Activated T-helper 1 cell treated with Interleukin-2 at 50 U/mL for 16 hours (primary cell): ENCODE data around the gene CIRBP.
"Not testable (repeated sequence)": the region's sequence is repeated elsewhere in the genome, so short reads cannot be mapped to it uniquely, and the experiment has no call there.

Source experiments
- DNase-seq: peaks from one replicate; pipeline ENCODE4 v3.0.0-alpha.2; 2020; ENCODE audit warnings: low read depth

The CIRBP gene

GRCh38 chr19:1312767-1313694, 43.9 kb downstream of the CIRBP start:
- DNase-seq = no peak

DNA sequence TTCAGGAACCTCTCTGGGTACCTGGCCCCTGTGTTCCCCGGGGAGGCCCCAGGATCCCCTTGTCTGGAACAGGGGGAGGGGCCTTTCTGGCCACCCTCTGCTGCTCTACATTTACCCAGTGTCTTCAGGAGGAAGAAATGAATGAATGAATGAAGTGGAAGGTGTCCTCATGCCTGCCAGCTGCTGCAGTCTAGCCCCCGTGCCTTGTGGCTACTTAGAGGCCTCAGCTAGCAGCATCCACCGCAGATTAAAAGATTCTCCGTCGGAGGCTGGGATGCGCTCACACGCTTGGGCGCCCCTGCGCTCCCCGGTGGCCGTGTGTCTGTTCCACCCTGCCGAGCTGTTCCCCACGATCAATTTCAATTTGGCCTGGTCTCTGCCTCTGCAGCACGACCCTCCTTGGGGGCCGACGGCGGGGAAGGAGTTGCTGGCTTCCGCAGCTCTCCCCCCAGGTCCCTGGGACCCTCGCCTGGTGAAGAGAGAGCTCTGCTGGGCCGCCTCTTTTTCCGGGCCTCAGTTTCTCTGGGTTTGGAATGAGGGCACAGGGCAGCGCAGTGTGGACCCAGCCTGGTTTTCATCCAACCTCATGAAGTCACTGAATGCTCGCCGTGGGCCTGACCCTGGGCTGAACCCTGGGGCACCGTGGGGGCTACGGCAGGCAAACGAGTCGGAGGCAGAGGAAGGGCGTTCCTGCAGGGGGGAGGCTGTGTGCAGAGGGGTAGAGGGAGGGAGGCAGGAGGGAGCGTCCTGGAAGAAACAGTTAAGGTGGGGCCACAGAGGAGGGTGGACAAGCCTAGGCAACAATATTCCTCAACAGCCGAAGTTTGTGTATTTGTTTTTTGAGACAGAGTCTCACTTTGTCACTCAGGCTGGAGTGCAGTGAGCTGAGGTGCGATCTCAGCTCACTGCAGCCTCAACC, 44.8 kb downstream of the CIRBP start:
- DNase-seq = no peak

DNA sequence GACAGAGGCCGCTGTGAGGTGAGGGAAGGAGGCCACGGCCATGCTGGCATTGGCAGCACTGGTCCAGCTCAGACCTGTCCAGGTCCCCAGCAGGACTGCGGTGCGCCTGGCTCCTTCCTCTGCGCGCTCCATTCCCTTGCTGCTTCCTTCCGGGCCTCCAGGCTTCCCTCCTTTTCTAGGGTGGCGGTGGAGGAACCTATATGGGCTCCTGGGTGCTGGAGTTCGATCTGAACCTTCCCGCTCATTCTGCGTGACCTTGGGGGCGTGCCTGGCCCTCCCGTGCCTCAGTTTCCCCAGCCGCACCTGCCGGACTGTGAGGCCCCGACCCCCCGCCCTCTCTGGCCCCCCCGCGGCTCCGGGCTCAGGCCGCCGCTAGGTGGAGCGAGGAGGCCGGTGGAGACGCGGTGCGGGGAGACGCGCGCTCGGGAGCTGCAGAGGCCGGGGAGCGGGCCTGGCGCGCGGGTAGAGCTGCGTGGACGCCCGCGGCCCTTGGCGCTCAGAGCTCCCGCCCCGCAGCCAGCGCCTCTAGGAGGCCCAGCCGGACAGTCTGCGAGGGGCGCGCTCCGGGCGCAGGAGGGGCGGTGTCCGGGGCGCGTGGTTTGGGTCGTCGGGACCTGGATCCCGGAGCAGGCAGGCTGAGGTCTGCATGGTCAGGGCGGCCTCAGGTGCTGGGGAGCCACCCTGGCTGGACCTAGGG, 46.5 kb downstream of the CIRBP start:
- DNase-seq = peak; percentile 9

- DNase-seq = no peak
These were observed 47.3 kb downstream of the CIRBP start for GRCh38 chr19:1316466-1316865.

GRCh38 chr19:1317274-1318003, 48.3 kb downstream of the CIRBP start:
- no peak for DNase-seq

- no peak for DNase-seq
These were observed 49.7 kb downstream of the CIRBP start for GRCh38 chr19:1318678-1319471.

DNA sequence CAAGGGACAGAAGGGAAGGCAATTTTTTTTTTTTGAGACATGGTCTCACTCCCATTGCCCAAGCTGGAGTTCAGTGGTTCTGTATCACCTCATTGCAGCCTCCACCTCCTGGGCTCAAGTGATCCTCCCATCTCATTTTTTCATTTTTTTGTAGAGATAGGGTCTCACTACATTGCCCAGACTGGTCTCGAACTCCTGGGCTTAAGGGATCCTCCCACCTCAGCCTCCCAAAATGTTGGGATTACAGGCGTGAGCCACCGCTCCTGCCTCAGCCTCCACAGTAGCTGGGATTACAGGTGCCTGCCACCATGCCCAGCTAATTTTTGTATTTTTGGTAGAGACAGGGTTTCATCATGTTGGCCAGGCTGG, 51.1 kb downstream of the CIRBP start:
- DNase-seq = not testable (repeated sequence)

DNA sequence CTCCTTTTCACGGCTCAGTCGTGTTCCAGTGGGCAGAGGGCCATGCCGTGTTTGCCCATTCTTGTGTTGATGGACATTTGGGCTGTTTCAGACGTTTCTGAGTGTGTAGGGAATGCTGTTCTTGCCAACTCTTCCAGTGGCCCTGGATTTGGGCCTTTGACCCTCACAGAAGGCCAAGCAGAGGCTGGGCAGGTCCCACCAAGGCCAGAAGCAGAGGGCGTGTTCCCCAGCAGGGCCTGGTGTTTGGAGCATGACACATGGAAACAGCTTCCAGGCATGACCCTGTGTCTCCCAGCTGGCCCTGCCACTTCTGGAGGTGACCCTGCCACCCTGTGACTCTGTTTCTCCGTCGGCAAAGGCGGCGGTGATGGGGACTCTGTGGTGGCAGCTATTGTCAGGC, 52.4 kb downstream of the CIRBP start:
- no peak for DNase-seq

DNA sequence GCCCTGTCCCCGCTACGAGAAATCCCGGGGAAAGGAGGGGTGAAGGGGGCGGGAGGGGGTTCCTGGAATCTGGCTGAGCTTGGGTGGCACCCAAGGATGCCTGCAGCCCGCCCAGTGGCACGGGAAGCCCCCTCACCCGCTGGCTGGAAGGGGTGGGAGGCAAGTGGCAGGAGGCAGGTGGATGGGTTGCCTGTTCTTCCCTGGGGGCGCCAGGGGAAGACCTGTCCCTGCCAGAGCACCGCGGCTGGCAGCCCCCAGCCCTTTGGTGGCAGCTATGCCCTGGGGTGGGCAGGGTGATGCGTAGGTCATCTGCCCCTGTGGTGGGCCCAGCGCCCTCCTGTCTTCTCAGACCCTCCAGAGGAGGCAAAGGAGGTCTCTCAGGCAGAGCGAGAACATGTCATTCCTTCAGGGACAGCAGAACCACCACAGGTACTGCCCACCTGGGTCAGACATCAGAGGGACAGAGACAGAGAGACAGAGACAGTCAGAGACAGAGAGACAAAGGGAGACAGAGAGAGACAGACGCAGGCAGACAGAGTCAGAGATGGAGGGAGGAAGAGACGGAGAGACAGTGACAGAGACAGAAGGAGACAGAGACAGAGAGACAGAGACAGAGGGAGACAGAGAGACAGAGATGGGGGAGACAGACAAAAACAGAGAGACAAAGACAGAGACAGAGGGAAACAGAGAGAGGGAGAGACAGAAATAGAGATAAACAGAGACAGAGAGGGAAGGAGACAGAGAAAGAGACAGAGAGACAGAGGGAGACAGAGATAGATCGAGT, 53.3 kb downstream of the CIRBP start:
- DNase-seq = no peak

DNA sequence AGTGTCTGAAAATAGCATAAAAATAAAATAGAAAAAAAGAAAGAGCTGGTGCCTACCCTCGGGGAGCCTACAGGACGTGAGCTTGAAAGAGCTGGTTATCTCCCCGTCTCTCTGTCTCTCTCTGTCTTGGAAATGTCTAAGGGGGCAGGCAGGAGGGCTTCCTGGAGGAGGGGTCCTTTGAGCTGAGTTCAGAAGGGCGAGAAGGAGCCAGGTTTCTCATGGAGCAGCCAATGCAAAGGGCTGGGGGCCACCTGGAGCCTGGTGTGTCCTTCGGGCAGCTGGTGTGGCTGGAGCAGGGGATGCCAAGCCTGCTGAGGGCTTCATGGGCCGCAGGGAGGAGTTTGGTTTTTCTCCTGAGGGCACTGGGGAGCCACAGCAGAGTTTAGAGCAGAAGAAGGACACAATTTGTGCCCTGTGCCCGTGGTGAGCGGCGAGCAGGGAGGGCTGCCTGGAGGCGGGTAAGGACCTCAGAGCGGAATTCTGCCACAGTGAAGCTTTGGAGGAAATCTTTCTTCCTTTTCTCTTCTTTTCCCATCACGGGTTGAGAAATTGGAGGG, 55.2 kb downstream of the CIRBP start:
- DNase-seq = no peak
